KMS-11 (cell line): ENCODE data around the gene HNF4A.

Experiments used
- H2AFZ ChIP-seq: fragments of 200-600 bp; sonication (generic); 2 replicates; pipeline ENCODE4 v1.6.1; 2016; ENCODE audit warnings: antibody characterized with exemption, mixed run types, low read depth
- H3K27ac ChIP-seq: fragments of 200-600 bp; sonication (generic); 2 replicates; pipeline ENCODE4 v1.6.1; 2016; ENCODE audit warnings: mild to moderate bottlenecking, mixed run types
- H3K27me3 ChIP-seq: fragments of 200-600 bp; sonication (generic); 2 replicates; pipeline ENCODE4 v1.6.1; 2017; ENCODE audit warnings: mild to moderate bottlenecking, low read depth, mixed run types, moderate library complexity; ENCODE audit not compliant: insufficient read depth
- H3K36me3 ChIP-seq: fragments of 200-600 bp; sonication (generic); 2 replicates; pipeline ENCODE4 v1.6.1; 2017; ENCODE audit warnings: mild to moderate bottlenecking, mixed run types; ENCODE audit not compliant: insufficient read depth
- H3K4me1 ChIP-seq: fragments of 200-600 bp; sonication (generic); 2 replicates; pipeline ENCODE4 v1.6.1; 2016; ENCODE audit warnings: mild to moderate bottlenecking, low read depth, mixed run types; ENCODE audit not compliant: poor library complexity, severe bottlenecking
- H3K4me2 ChIP-seq: fragments of 200-600 bp; sonication (generic); 2 replicates; pipeline ENCODE4 v1.7.0; 2016; ENCODE audit warnings: mild to moderate bottlenecking, mixed run types
- H3K4me3 ChIP-seq: fragments of 200-600 bp; sonication (generic); IDR thresholded peaks from 2 replicates; pipeline ENCODE4 v1.6.1; 2017; ENCODE audit warnings: low read depth, low read length, mixed read lengths; ENCODE audit not compliant: insufficient read depth
- H3K79me2 ChIP-seq: fragments of 200-600 bp; sonication (generic); 2 replicates; pipeline ENCODE4 v1.6.1; 2016; ENCODE audit warnings: low read depth, mixed run types; ENCODE audit not compliant: insufficient read depth
- H3K9ac ChIP-seq: fragments of 200-600 bp; sonication (generic); 2 replicates; pipeline ENCODE4 v1.6.1; 2016; ENCODE audit warnings: mild to moderate bottlenecking, mixed run types
- H4K20me1 ChIP-seq: fragments of 200-600 bp; sonication (generic); 2 replicates; pipeline ENCODE4 v1.6.1; 2016; ENCODE audit warnings: mild to moderate bottlenecking, mixed run types; ENCODE audit not compliant: insufficient read depth
- TF ChIP-seq, protein P1 (sequence below): fragments of 200-600 bp; sonication (generic); conservative IDR thresholded peaks from 2 replicates; pipeline ENCODE4 v1.6.1; 2017; ENCODE audit warnings: low read depth, mild to moderate bottlenecking, antibody characterized with exemption, low read length, moderate library complexity, mixed read lengths

Gene HNF4A

GRCh38 chr20:44400970-44401769, 45.7 kb downstream of the HNF4A start:
- H3K4me3 ChIP-seq = no peak overlapping the region
- H3K27ac ChIP-seq = no peak overlapping the region
- peaks cover 6% of the 10 kb centered on the region; the same call in 1 of the 2 replicates for H3K27me3 ChIP-seq
- H3K79me2 ChIP-seq = no peaks in the 10 kb centered on the region
- no peak overlapping the region for H3K9ac ChIP-seq
- H3K36me3 ChIP-seq = no peaks in the 10 kb centered on the region
- H3K4me1 ChIP-seq = no peaks in the 10 kb centered on the region
- no peak overlapping the region for H3K4me2 ChIP-seq
- TF ChIP-seq, protein P1, sequence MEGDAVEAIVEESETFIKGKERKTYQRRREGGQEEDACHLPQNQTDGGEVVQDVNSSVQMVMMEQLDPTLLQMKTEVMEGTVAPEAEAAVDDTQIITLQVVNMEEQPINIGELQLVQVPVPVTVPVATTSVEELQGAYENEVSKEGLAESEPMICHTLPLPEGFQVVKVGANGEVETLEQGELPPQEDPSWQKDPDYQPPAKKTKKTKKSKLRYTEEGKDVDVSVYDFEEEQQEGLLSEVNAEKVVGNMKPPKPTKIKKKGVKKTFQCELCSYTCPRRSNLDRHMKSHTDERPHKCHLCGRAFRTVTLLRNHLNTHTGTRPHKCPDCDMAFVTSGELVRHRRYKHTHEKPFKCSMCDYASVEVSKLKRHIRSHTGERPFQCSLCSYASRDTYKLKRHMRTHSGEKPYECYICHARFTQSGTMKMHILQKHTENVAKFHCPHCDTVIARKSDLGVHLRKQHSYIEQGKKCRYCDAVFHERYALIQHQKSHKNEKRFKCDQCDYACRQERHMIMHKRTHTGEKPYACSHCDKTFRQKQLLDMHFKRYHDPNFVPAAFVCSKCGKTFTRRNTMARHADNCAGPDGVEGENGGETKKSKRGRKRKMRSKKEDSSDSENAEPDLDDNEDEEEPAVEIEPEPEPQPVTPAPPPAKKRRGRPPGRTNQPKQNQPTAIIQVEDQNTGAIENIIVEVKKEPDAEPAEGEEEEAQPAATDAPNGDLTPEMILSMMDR = no peak
- H4K20me1 ChIP-seq = no peaks in the 10 kb centered on the region
- H2AFZ ChIP-seq = no peak overlapping the region

DNA sequence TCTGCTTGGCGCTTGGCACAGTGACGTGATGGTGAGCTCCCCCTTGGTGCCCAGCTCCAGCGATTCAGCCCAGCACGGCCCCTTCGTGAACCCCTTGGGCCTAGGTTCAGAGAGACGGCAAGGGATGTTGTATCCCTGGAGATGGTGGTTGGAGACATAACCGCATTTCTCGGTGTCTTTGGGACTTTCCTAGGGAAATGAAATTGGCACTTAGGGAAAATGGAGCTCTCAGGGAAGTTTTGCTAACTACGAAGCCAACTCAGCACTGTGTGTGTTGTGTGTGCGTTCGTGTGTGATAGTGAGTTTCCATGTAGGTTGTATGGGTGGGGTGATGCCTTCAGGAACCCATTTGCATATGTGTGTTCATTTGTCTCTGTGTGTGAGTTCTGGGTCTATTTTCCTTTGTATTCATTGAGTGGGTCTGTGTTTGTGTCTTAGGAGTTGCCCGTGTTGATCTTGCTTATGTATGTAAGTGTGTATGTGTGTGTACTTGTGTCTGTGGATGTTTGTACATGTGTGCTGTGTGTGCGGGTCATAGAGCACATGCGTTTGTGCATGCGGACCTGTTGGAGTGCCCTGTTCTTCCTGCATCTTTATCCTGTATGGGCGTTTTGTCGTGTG, 46.4 kb downstream of the HNF4A start:
- H4K20me1 ChIP-seq = no peaks in the 10 kb centered on the region
- H3K27ac ChIP-seq = no peak overlapping the region
- no peaks in the 10 kb centered on the region for H3K4me1 ChIP-seq
- H3K4me3 ChIP-seq = no peak overlapping the region
- peaks cover 6% of the 10 kb centered on the region; the same call in 1 of the 2 replicates for H3K27me3 ChIP-seq
- TF ChIP-seq, protein P1 = no peak
- H3K36me3 ChIP-seq = no peaks in the 10 kb centered on the region
- H3K4me2 ChIP-seq = no peak overlapping the region
- no peak overlapping the region for H3K9ac ChIP-seq
- H2AFZ ChIP-seq = no peak overlapping the region
- H3K79me2 ChIP-seq = no peaks in the 10 kb centered on the region

- Histone ChIP-seq H3K36me3 (no peaks in the 10 kb centered on the region), H3K27ac (no peak overlapping the region), H3K4me2 (no peak overlapping the region), H3K4me1 (no peaks in the 10 kb centered on the region), H3K9ac (no peak overlapping the region), H3K4me3 (no peak overlapping the region), H3K27me3 (peaks cover 6% of the 10 kb centered on the region; the same call in 1 of the 2 replicates), H2AFZ (no peak overlapping the region), H3K79me2 (no peaks in the 10 kb centered on the region), H4K20me1 (no peaks in the 10 kb centered on the region)
- TF ChIP-seq, protein P1 = no peak
Measured at GRCh38 chr20:44402391-44403193, 47.1 kb downstream of the HNF4A start.

GRCh38 chr20:44403194-44404112, 48.0 kb downstream of the HNF4A start:
- Histone ChIP-seq H4K20me1 (no peaks in the 10 kb centered on the region), H3K9ac (no peak overlapping the region), H3K4me1 (no peaks in the 10 kb centered on the region), H3K27me3 (no peaks in the 10 kb centered on the region), H3K4me3 (no peak overlapping the region), H3K36me3 (no peaks in the 10 kb centered on the region), H3K79me2 (no peaks in the 10 kb centered on the region), H3K27ac (no peak overlapping the region), H2AFZ (no peak overlapping the region), H3K4me2 (no peak overlapping the region)
- TF ChIP-seq, protein P1 = no peak
